Sigmoid colon (tissue), 7 donors: ENCODE data around the gene TPI1. TPM values are rescaled to one million over a fixed set of nuclear protein-coding genes. Genes with fewer than 3 reads are reported as not detected.

Experiments used
- DNase-seq: peaks from one replicate; pipeline ENCODE4 v3.0.0-alpha.2; 2019
- H3K27ac ChIP-seq, 4 donors: fragments of 200-600 bp; sonication (generic); one replicate each; pipeline ENCODE4 v1.5.1; 2016 to 2019; ENCODE audit warnings: mild to moderate bottlenecking in 1 of 4
- H3K27me3 ChIP-seq, 3 donors: fragments of 200-600 bp; sonication (generic); one replicate each; pipeline ENCODE4 v1.5.1; 2019; ENCODE audit warnings: mild to moderate bottlenecking in 1 of 3
- H3K36me3 ChIP-seq, 4 donors: fragments of 200-600 bp; sonication (generic); one replicate each; pipeline ENCODE4 v1.5.1; 2016 to 2019
- H3K4me1 ChIP-seq, 4 donors: fragments of 200-600 bp; sonication (generic); one replicate each; pipeline ENCODE4 v1.5.1; 2017 to 2019
- H3K4me3 ChIP-seq, 4 donors: fragments of 200-600 bp; sonication (generic); one replicate each; pipeline ENCODE4 v1.5.1; 2017 to 2019; ENCODE audit warnings: mild to moderate bottlenecking in 2 of 4, moderate library complexity in 1 of 4
- H3K9me3 ChIP-seq, 4 donors: fragments of 200-600 bp in 3 of 4; sonication (generic) in 3 of 4; one replicate each; pipeline versions ENCODE4 v1.5.1 to v1.6.1; 2013 to 2019
- EP300 ChIP-seq, 4 donors: sonication (generic); formaldehyde crosslinking; IDR thresholded peaks; one replicate each; pipeline ENCODE4 v1.6.1; 2017; ENCODE audit warnings: antibody characterized with exemption in 4 of 4
- POLR2A ChIP-seq, 2 donors: fragments of 450-650 bp; IDR thresholded peaks; one replicate each; pipeline ENCODE4 v1.6.1; 2016; ENCODE audit warnings: antibody characterized with exemption in 2 of 2, mild to moderate bottlenecking in 2 of 2, moderate library complexity in 2 of 2
- POLR2AphosphoS5 ChIP-seq, 4 donors: sonication (generic); formaldehyde crosslinking; IDR thresholded peaks; one replicate each; pipeline ENCODE4 v1.6.1; 2017; ENCODE audit warnings: antibody characterized with exemption in 4 of 4
- WGBS, 2 donors: extraction: QIAGEN DNeasy Blood & Tissue Kit; methylation state at CpG; one replicate each; pipeline ENCODE4 v1.1.7; 2013; 5-methylcytosine and 5-hydroxymethylcytosine counted together
- intact Hi-C: fragments of 100-400 bp; cut with DNase I; formaldehyde crosslinking; loops from one replicate; pipeline ENCODE4 v1.15.1; 2023
- polyA plus RNA-seq, 3 donors: library from polyadenylated mRNA; stranded (reverse); fragments of 200-250 nt; gene quantifications; one replicate each; pipeline ENCODE4 v1.2.3, GENCODE V29; 2013
- total RNA-seq, 4 donors: library from RNA; depleted of rRNA; stranded (reverse); fragments of >200 nt; gene quantifications; one replicate each; pipeline ENCODE4 v1.1.0, GENCODE V29; 2016
- TF ChIP-seq, protein P1 (sequence below), 4 experiments: fragments of 450-650 bp in 3 of 4; fragments of 200-600 bp in 1 of 4; IDR thresholded peaks; one replicate each; pipeline ENCODE4 v1.5.1; 2016 to 2019; ENCODE audit warnings: antibody characterized with exemption in 4 of 4, mild to moderate bottlenecking in 3 of 4, moderate library complexity in 2 of 4
- donor health status: healthy with polysubstance abuse.
- donor health status: Bipolar disorder and iron deficiency.
- donor health status: healthy.

TPI1 gene
- total and polyA plus RNA-seq, 7 donors = 194 to 994 (median 345) TPM

GRCh38 chr12:6827982-6828780 lies 39.1 kb upstream of the TPI1 start, which contains the start of gene P3H3:
Gene P3H3 (plus strand): TSS chr12:6828407. CDS start chr12:6828441, 34 bp downstream.
- Histone ChIP-seq H3K36me3 (peaks cover 0 to 18% (median 6%) of the 10 kb centered on the region in 4 donors), H3K27me3 (no peaks in the 10 kb centered on the region), H3K4me3 (peak within 1 kb of the TSS; percentile 69 to 97 (median 82)), H3K9me3 (no peaks in the 10 kb centered on the region), H3K27ac (peak within 1 kb of the TSS; percentile 80 to 91 (median 86)), H3K4me1 (peaks cover 3 to 52% (median 35%) of the 10 kb centered on the region in 4 donors)
- 1 to 2% methylated on average over 59 to 60 of the region's 60 CpGs for WGBS, 2 donors
- no peak for DNase-seq
- TF ChIP-seq POLR2A (IDR thresholded peaks at IDR 0.05) = no peak
- peak in 2 of 4 donors; percentile 26 to 54 for TF ChIP-seq POLR2AphosphoS5 (IDR thresholded peaks at IDR 0.05)
- intact Hi-C loops = loop anchor here (5.0 kb wide), 2 partner anchors 61 to 211 kb away; partner anchors contain the start of gene PTMS

GRCh38 chr12:6828781-6829535 lies 38.4 kb upstream of the TPI1 start:
- Histone ChIP-seq H3K27me3 (no peaks in the 10 kb centered on the region), H3K4me3 (peak overlapping the region; percentile 69 to 97 (median 82)), H3K9me3 (no peaks in the 10 kb centered on the region), H3K4me1 (peaks cover 3 to 56% (median 38%) of the 10 kb centered on the region in 4 donors), H3K36me3 (peaks cover 0 to 24% (median 6%) of the 10 kb centered on the region in 4 donors), H3K27ac (peak overlapping the region; percentile 80 to 91 (median 86))
- intact Hi-C loops = loop anchor here (5.0 kb wide), 2 partner anchors 62 to 212 kb away; partner anchors contain the start of gene PTMS
- TF ChIP-seq, protein P1, sequence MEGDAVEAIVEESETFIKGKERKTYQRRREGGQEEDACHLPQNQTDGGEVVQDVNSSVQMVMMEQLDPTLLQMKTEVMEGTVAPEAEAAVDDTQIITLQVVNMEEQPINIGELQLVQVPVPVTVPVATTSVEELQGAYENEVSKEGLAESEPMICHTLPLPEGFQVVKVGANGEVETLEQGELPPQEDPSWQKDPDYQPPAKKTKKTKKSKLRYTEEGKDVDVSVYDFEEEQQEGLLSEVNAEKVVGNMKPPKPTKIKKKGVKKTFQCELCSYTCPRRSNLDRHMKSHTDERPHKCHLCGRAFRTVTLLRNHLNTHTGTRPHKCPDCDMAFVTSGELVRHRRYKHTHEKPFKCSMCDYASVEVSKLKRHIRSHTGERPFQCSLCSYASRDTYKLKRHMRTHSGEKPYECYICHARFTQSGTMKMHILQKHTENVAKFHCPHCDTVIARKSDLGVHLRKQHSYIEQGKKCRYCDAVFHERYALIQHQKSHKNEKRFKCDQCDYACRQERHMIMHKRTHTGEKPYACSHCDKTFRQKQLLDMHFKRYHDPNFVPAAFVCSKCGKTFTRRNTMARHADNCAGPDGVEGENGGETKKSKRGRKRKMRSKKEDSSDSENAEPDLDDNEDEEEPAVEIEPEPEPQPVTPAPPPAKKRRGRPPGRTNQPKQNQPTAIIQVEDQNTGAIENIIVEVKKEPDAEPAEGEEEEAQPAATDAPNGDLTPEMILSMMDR (IDR thresholded peaks at IDR 0.05) = no peak
- TF ChIP-seq POLR2AphosphoS5 (IDR thresholded peaks at IDR 0.05) = peak in 3 of 4 donors; percentile 50 to 65 (median 50)
- DNase-seq = peak; percentile 84
- WGBS, 2 donors = 1% methylated on average over 71 of the region's 71 CpGs

DNA sequence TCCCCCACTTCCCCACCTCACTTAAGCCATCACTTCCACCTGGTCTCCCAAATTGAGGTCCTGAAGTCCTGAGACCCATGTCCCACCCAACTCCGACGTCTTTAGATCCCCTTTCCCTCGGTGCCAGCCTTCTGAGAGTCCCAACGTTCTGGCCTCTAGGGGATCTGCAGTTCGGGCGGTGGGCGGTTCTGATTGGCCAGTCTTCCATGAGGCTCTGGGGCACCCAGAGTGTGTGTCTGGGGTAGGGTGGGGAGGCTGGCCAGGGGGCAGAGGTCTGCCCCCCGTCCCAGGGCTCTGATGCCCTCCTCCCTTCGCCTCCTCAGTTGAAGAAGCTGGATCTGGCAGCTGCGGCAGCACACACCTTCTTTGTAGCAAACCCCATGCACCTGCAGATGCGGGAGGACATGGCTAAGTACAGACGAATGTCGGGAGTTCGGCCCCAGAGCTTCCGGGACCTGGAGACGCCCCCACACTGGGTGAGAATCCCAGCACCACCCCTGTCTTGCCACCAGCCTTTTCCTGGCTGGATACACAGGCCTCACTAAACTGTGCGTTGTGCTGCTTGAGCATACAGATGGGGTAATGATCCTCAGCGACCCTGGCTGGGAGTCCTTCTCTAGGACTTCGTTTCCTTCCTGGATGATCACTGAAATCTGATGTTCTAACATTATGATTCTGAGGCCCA lies 37.7 kb upstream of the TPI1 start:
- Histone ChIP-seq H3K4me3 (peak overlapping the region; percentile 69 to 97 (median 82)), H3K4me1 (peaks cover 3 to 56% (median 38%) of the 10 kb centered on the region in 4 donors), H3K9me3 (no peaks in the 10 kb centered on the region), H3K27ac (peak overlapping the region; percentile 80 to 91 (median 86)), H3K27me3 (no peaks in the 10 kb centered on the region), H3K36me3 (peaks cover 0 to 31% (median 6%) of the 10 kb centered on the region in 4 donors)
- no peak for TF ChIP-seq POLR2A (IDR thresholded peaks at IDR 0.05)
- TF ChIP-seq, protein P1 (IDR thresholded peaks at IDR 0.05) = peak in 1 of 4 experiments; percentile 21
- WGBS, 2 donors = 19 to 49% methylated on average over 19 of the region's 19 CpGs
- intact Hi-C loops = loop anchor here (5.0 kb wide), 2 partner anchors 62 to 212 kb away; partner anchors contain the start of gene PTMS
- no peak for DNase-seq

- H3K27me3 ChIP-seq = no peaks in the 10 kb centered on the region
- H3K9me3 ChIP-seq = no peaks in the 10 kb centered on the region
- peak overlapping the region in 2 of 4 donors; percentile 85 to 91 for H3K27ac ChIP-seq
- peaks cover 3 to 53% (median 33%) of the 10 kb centered on the region in 4 donors for H3K4me1 ChIP-seq
- TF ChIP-seq, protein P1 (IDR thresholded peaks at IDR 0.05) = no peak
- TF ChIP-seq POLR2AphosphoS5 (IDR thresholded peaks at IDR 0.05) = no peak
- no peak for TF ChIP-seq POLR2A (IDR thresholded peaks at IDR 0.05)
- TF ChIP-seq EP300 (IDR thresholded peaks at IDR 0.05) = no peak
- WGBS, 2 donors = 72 to 86% methylated on average over 11 of the region's 11 CpGs
- DNase-seq = no peak
- H3K36me3 ChIP-seq = peaks cover 0 to 34% (median 6%) of the 10 kb centered on the region in 4 donors
- intact Hi-C loops = no loop called here
- no peak overlapping the region for H3K4me3 ChIP-seq
These were observed 36.9 kb upstream of the TPI1 start for GRCh38 chr12:6830286-6830890.
